DND-41 (cell line): Measurements from ENCODE around the gene WARS2.

Source experiments
- ATAC-seq: fragments of 200-7000 bp; cut with Tn5 transposase; 3 replicates; pipeline ENCODE4 v1.9.1; 2021; ENCODE audit warnings: low read depth; ENCODE audit not compliant: insufficient read depth
- DNase-seq: peaks from one replicate; pipeline ENCODE4 v3.0.0-alpha.2; 2020
- H2AFZ ChIP-seq: 2 replicates; pipeline ENCODE4 v1.6.0; 2012; ENCODE audit warnings: low read depth, low read length
- H3K27ac ChIP-seq: 2 replicates; pipeline ENCODE4 v1.5.1; 2012; ENCODE audit warnings: low read length, inconsistent platforms
- H3K27me3 ChIP-seq: fragments of 200-600 bp; sonication (generic); 2 replicates; pipeline ENCODE4 v1.6.0; 2012; ENCODE audit warnings: low read length, mild to moderate bottlenecking, inconsistent platforms; ENCODE audit not compliant: insufficient read depth, poor library complexity
- H3K36me3 ChIP-seq: 2 replicates; pipeline ENCODE4 v1.5.1; 2012; ENCODE audit warnings: low read length, inconsistent platforms; ENCODE audit not compliant: insufficient read depth
- H3K4me1 ChIP-seq: 2 replicates; pipeline ENCODE4 v1.5.1; 2012; ENCODE audit warnings: mild to moderate bottlenecking, low read length; ENCODE audit not compliant: insufficient read depth
- H3K4me2 ChIP-seq: 2 replicates; pipeline ENCODE4 v1.6.0; 2012; ENCODE audit warnings: mild to moderate bottlenecking, moderate library complexity, low read length, inconsistent platforms; ENCODE audit not compliant: insufficient read depth
- H3K4me3 ChIP-seq, 2 experiments: fragments of 200-600 bp in 1 of 2; shearing (Covaris generic) in 1 of 2; 2 replicates each; pipeline ENCODE4 v1.5.1; 2012 to 2016; ENCODE audit warnings: inconsistent platforms in 2 of 2, low read length in 2 of 2, mild to moderate bottlenecking in 2 of 2, low read depth in 1 of 2, moderate library complexity in 1 of 2
- H3K79me2 ChIP-seq: 2 replicates; pipeline ENCODE4 v1.6.0; 2012; ENCODE audit warnings: low read length, inconsistent platforms; ENCODE audit not compliant: insufficient read depth
- H3K9ac ChIP-seq: 2 replicates; pipeline ENCODE4 v1.6.0; 2012; ENCODE audit warnings: low read depth, mild to moderate bottlenecking, inconsistent platforms, low read length, moderate library complexity
- H3K9me3 ChIP-seq: 2 replicates; pipeline ENCODE4 v1.5.1; 2012; ENCODE audit warnings: low read length, moderate library complexity, mild to moderate bottlenecking, inconsistent platforms; ENCODE audit not compliant: insufficient read depth, severe bottlenecking
- H4K20me1 ChIP-seq: 2 replicates; pipeline ENCODE4 v1.6.0; 2012; ENCODE audit warnings: low read length; ENCODE audit not compliant: insufficient read depth
- EZH2 ChIP-seq: IDR thresholded peaks from 3 replicates; pipeline ENCODE4 v1.6.1; 2012; ENCODE audit warnings: borderline replicate concordance, low read depth, mild to moderate bottlenecking, moderate library complexity, low read length, inconsistent platforms; ENCODE audit not compliant: severe bottlenecking
- TF ChIP-seq, protein P1 (sequence below): IDR thresholded peaks from 2 replicates; pipeline ENCODE4 v1.5.1; 2012; ENCODE audit warnings: borderline replicate concordance, low read length, moderate library complexity, mild to moderate bottlenecking; ENCODE audit not compliant: poor library complexity, severe bottlenecking; ENCODE audit errors: extremely low read depth

The WARS2 gene

DNA sequence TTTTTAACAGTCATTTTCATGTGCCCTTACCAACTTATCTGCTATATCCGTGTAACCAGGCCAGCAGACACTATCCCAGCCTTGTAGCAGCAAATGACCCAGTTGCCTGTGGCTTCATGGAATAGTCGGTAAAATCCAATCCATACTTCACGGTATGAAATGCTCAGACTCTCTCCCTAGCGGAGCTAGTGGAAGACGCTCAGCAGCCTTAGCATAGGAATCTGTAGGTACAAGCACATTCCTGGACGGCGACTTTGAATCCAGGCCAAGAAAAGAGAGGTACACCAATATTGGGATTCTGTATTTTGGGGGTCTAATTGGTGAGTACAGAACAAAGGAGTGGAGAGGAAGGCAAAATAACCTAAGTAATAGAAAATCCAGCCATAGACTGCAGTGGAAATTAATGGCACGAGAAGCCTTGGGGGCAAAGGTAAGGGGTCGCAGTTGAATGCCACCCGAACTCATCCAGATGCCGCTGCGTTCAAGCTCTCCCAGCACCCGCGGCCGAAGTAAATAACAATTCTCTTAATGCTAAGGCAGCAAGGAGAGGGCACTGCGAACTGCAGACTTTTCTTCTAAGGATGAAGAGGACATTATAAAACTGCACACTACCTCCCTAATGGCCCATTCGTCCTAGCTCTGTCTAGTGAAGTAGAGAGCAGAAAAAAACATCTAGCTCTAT, 134.6 kb downstream of the WARS2 start:
- Histone ChIP-seq H2AFZ (no peak overlapping the region), H3K4me2 (no peak overlapping the region), H4K20me1 (no peaks in the 10 kb centered on the region), H3K79me2 (no peaks in the 10 kb centered on the region), H3K4me3 (no peak overlapping the region), H3K9me3 (no peaks in the 10 kb centered on the region), H3K27ac (no peak overlapping the region), H3K4me1 (no peaks in the 10 kb centered on the region), H3K27me3 (no peaks in the 10 kb centered on the region), H3K36me3 (no peaks in the 10 kb centered on the region), H3K9ac (no peak overlapping the region)
- ATAC-seq (no peak), DNase-seq (no peak)
- TF ChIP-seq, protein P1, sequence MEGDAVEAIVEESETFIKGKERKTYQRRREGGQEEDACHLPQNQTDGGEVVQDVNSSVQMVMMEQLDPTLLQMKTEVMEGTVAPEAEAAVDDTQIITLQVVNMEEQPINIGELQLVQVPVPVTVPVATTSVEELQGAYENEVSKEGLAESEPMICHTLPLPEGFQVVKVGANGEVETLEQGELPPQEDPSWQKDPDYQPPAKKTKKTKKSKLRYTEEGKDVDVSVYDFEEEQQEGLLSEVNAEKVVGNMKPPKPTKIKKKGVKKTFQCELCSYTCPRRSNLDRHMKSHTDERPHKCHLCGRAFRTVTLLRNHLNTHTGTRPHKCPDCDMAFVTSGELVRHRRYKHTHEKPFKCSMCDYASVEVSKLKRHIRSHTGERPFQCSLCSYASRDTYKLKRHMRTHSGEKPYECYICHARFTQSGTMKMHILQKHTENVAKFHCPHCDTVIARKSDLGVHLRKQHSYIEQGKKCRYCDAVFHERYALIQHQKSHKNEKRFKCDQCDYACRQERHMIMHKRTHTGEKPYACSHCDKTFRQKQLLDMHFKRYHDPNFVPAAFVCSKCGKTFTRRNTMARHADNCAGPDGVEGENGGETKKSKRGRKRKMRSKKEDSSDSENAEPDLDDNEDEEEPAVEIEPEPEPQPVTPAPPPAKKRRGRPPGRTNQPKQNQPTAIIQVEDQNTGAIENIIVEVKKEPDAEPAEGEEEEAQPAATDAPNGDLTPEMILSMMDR = no peak
- TF ChIP-seq EZH2 = no peak

DNA sequence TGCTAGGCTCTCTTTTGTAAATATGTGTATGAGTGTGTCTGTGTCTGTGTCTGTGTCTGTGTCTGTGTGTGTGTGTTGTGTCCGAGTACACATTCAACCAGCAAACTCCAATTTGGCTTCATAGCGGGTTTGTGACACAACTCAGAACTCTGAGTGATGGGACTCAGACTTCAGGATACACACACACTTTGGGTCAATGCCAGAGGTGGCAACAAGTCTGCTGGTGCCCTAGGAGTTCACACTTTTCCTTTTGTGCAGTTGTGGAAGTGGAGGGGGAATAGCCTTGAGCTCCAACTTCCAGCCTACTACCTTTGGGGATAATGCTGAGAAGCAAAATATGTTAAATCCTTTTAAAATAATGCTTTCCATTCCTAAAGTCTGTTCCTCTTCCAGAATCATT, 135.7 kb downstream of the WARS2 start:
- H3K9me3 ChIP-seq = no peaks in the 10 kb centered on the region
- H3K4me3 ChIP-seq = no peak overlapping the region
- TF ChIP-seq, protein P1 = no peak
- TF ChIP-seq EZH2 = no peak
- no peak for ATAC-seq
- DNase-seq = no peak
- no peaks in the 10 kb centered on the region for H3K36me3 ChIP-seq
- no peaks in the 10 kb centered on the region for H3K27me3 ChIP-seq
- no peak overlapping the region for H3K27ac ChIP-seq
- no peaks in the 10 kb centered on the region for H3K4me1 ChIP-seq
- no peak overlapping the region for H3K9ac ChIP-seq
- no peaks in the 10 kb centered on the region for H4K20me1 ChIP-seq
- no peak overlapping the region for H2AFZ ChIP-seq
- H3K79me2 ChIP-seq = no peaks in the 10 kb centered on the region
- no peak overlapping the region for H3K4me2 ChIP-seq

DNA sequence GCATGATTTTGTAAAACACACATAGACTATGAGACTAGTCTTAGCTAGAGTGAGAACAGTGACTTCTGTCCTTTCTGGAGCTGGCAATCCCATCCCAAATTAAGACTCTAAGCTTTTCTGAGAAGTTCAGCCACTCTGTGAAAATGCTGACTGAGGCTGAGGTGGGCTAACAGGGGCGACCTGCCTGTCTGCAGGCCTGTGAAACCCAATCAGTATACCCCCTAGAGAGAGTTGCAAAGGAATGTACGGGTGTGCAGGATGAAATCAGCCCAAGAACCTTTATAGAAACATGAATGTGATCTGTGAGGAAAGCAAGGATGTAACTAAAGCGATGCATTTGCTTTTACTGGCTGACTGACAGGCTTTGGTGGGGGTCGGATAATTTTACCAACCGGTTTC, 136.3 kb downstream of the WARS2 start:
- H3K4me2 ChIP-seq = no peak overlapping the region
- no peaks in the 10 kb centered on the region for H3K9me3 ChIP-seq
- no peaks in the 10 kb centered on the region for H3K4me1 ChIP-seq
- ATAC-seq = no peak
- DNase-seq = no peak
- H2AFZ ChIP-seq = no peak overlapping the region
- no peaks in the 10 kb centered on the region for H4K20me1 ChIP-seq
- no peak for TF ChIP-seq EZH2
- TF ChIP-seq, protein P1 = no peak
- H3K9ac ChIP-seq = no peak overlapping the region
- no peak overlapping the region for H3K4me3 ChIP-seq
- no peaks in the 10 kb centered on the region for H3K79me2 ChIP-seq
- no peaks in the 10 kb centered on the region for H3K36me3 ChIP-seq
- no peak overlapping the region for H3K27ac ChIP-seq
- H3K27me3 ChIP-seq = no peaks in the 10 kb centered on the region
